Calu3 (cell line): ENCODE measurements around the gene ADRB1. TPM values are rescaled to one million over a fixed set of nuclear protein-coding genes. Genes with fewer than 3 reads are reported as not detected.

Source experiments
- BruUV-seq: library from RNA; stranded (reverse); fragments of 400-500 nt; replicated peaks from 2 replicates; lab custom pipeline; 2021; lab: Mats Ljungman, UMichigan
- CTCF ChIA-PET: fragments of 300-600 bp; sonication (Branson Sonifier 250); formaldehyde crosslinking; loops from one replicate; lab custom pipeline; 2022; ENCODE audit warnings: antibody characterized with exemption; lab: Charles Lee
- DNase-seq: peaks from one replicate; pipeline ENCODE4 v3.0.0; 2022
- H3K27ac Mint-ChIP-seq: one replicate; pipeline ENCODE4 v1.8.0; 2022; ENCODE audit warnings: mixed read lengths; ENCODE audit not compliant: unreplicated experiment
- H3K27me3 Mint-ChIP-seq: one replicate; pipeline ENCODE4 v1.8.0; 2022; ENCODE audit warnings: mixed read lengths; ENCODE audit not compliant: unreplicated experiment
- H3K36me3 Mint-ChIP-seq: one replicate; pipeline ENCODE4 v1.8.0; 2022; ENCODE audit warnings: mild to moderate bottlenecking, moderate library complexity, mixed read lengths; ENCODE audit not compliant: insufficient read depth, unreplicated experiment
- H3K4me1 Mint-ChIP-seq: one replicate; pipeline ENCODE4 v1.8.0; 2022; ENCODE audit warnings: mild to moderate bottlenecking, low read depth, mixed read lengths; ENCODE audit not compliant: unreplicated experiment
- H3K4me3 Mint-ChIP-seq: one replicate; pipeline ENCODE4 v1.8.0; 2022; ENCODE audit warnings: mild to moderate bottlenecking, low read depth, moderate library complexity, mixed read lengths; ENCODE audit not compliant: unreplicated experiment
- H3K9me3 Mint-ChIP-seq: one replicate; pipeline ENCODE4 v1.8.0; 2022; ENCODE audit warnings: low read depth, mixed read lengths; ENCODE audit not compliant: unreplicated experiment
- intact Hi-C: fragments of 100-400 bp; cut with micrococcal nuclease; formaldehyde crosslinking; loops from one replicate; pipeline ENCODE4 v1.10.0; 2022; ENCODE audit not compliant: unreplicated experiment
- total RNA-seq: library from RNA; stranded (reverse); gene quantifications from 2 replicates; pipeline ENCODE4 v1.2.3, GENCODE V29; 2022
- TF ChIP-seq, protein P1 (sequence below): fragments of 200-600 bp; IDR thresholded peaks from one replicate; pipeline ENCODE4 v1.8.0; 2022; ENCODE audit warnings: antibody characterized with exemption; ENCODE audit not compliant: unreplicated experiment

The ADRB1 gene
- total RNA-seq, 1 experiment from 2014 or later = 0.47 TPM

DNA sequence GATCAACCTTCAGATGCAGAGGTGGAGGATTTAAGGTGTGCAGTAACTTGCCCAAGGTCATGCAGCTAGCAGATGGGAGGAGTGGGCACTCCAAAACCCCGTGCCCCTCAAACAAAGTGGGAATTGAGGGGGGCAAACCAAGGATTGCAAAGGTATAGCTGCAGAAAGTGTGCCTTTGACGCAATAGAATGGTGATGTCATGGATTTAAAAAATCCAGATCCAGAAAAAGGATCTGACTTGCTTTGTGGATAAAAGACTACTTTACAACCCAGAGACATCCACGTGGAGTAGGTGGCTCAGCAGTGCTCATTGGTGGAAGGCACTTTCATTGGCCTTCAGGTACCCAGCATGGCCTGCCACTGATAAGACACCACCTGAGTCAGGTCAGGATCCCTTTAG is 15.7 kb upstream of the ADRB1 start:
- no TSS peak for BruUV-seq
- CTCF ChIA-PET = no interaction called here
- no peaks in the 10 kb centered on the region for H3K9me3 Mint-ChIP-seq
- no peaks in the 10 kb centered on the region for H3K36me3 Mint-ChIP-seq
- no peak overlapping the region for H3K4me3 Mint-ChIP-seq
- no peak overlapping the region for H3K27ac Mint-ChIP-seq
- H3K4me1 Mint-ChIP-seq = peaks cover 39% of the 10 kb centered on the region
- intact Hi-C loops = no loop called here
- DNase-seq = no peak
- H3K27me3 Mint-ChIP-seq = no peaks in the 10 kb centered on the region
- TF ChIP-seq, protein P1, sequence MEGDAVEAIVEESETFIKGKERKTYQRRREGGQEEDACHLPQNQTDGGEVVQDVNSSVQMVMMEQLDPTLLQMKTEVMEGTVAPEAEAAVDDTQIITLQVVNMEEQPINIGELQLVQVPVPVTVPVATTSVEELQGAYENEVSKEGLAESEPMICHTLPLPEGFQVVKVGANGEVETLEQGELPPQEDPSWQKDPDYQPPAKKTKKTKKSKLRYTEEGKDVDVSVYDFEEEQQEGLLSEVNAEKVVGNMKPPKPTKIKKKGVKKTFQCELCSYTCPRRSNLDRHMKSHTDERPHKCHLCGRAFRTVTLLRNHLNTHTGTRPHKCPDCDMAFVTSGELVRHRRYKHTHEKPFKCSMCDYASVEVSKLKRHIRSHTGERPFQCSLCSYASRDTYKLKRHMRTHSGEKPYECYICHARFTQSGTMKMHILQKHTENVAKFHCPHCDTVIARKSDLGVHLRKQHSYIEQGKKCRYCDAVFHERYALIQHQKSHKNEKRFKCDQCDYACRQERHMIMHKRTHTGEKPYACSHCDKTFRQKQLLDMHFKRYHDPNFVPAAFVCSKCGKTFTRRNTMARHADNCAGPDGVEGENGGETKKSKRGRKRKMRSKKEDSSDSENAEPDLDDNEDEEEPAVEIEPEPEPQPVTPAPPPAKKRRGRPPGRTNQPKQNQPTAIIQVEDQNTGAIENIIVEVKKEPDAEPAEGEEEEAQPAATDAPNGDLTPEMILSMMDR = no peak

DNA sequence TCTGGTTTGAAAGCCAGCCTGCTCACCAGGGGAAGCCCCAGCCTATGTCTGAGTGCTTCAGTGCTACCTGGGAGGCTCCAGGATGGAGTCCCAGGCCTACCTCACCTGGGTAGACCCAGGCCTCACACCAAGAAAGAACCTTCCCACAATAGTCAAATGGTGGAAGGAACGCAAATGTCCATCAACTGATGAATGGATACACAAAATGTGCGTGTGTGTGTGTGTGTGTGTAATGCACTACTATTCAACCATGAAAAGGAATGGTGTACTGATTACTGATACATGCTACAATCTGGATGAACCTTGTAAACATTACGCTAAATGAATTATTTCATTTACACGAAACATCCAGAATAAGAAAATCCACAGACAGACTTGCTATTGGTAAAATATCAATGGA is 15.2 kb upstream of the ADRB1 start:
- Mint-ChIP-seq H3K4me1 (peaks cover 43% of the 10 kb centered on the region), H3K27me3 (no peaks in the 10 kb centered on the region), H3K9me3 (no peaks in the 10 kb centered on the region), H3K36me3 (no peaks in the 10 kb centered on the region), H3K27ac (no peak overlapping the region), H3K4me3 (no peak overlapping the region)
- BruUV-seq = no TSS peak
- TF ChIP-seq, protein P1 = no peak
- CTCF ChIA-PET = no interaction called here
- intact Hi-C loops = no loop called here
- no peak for DNase-seq

DNA sequence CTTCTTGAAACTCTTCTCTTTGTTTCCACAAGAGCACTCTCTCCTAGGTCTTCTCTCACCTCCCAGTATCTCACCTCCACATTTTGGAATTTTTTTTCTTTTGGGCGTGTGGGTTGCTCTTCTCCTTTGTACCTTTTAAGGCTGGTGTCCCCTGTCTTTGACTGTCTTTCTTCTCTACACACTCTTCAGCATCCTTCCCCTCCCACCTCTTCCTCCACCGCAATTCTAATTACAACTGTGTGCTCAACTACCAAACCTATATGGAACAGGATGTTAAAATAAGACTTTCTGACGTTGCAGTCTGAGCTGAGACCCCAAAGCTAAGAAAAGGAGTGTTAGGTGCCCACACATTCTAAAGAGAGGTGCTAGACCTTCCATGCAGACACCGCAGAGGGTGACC is 14.0 kb upstream of the ADRB1 start:
- CTCF ChIA-PET = interaction anchor here (0.6 kb wide), 1 partner anchor 709 kb away, joined by 3 read pairs; no protein-coding TSS in a partner anchor

DNA sequence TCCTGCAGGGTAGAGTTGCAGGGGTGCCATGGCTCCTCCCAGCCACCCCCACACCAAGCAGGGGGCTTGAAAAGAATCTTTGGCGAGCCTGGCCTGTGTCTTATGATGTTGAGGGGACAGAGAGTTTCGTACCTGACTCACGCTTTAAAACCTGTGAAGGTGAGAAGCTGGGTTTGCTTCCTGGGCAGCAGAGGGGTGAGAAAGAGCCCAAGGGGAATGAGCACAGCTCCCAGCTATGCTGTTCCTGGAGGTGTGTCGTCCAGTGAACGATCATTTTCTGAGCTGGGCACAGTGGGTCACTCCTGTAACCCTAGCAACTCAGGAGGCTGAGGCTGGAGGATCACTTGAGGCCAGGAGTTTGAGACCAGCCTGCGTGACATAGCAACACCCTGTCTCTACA is 13.5 kb upstream of the ADRB1 start:
- no peak for DNase-seq
- Mint-ChIP-seq H3K9me3 (no peaks in the 10 kb centered on the region), H3K36me3 (no peaks in the 10 kb centered on the region), H3K27me3 (no peaks in the 10 kb centered on the region), H3K4me3 (no peak overlapping the region), H3K4me1 (peaks cover 35% of the 10 kb centered on the region), H3K27ac (no peak overlapping the region)
- intact Hi-C loops = no loop called here
- CTCF ChIA-PET = interaction anchor here (0.6 kb wide), 1 partner anchor 708 kb away, joined by 3 read pairs; no protein-coding TSS in a partner anchor
- BruUV-seq = no TSS peak
- TF ChIP-seq, protein P1 = no peak

More for the DNA sequence above, 14.0 kb upstream of the ADRB1 start:
- DNase-seq = no peak
- intact Hi-C loops = no loop called here
- Mint-ChIP-seq H3K27ac (no peak overlapping the region), H3K4me3 (no peak overlapping the region), H3K4me1 (peaks cover 40% of the 10 kb centered on the region), H3K9me3 (no peaks in the 10 kb centered on the region), H3K36me3 (no peaks in the 10 kb centered on the region), H3K27me3 (no peaks in the 10 kb centered on the region)
- no TSS peak for BruUV-seq
- TF ChIP-seq, protein P1 = no peak
